Medulla oblongata (tissue), 1 donor: ENCODE data around the gene BORA.
A peak's percentile ranks its signal among the peaks of the same experiment; 100 is the strongest.
"Not testable (repeated sequence)": the region's sequence is repeated elsewhere in the genome, so short reads cannot be mapped to it uniquely, and the experiment has no call there.

Experiments
- DNase-seq: peaks from one replicate; pipeline ENCODE4 v3.0.0-alpha.2; 2015; ENCODE audit errors: extremely low spot score

The BORA gene

DNA sequence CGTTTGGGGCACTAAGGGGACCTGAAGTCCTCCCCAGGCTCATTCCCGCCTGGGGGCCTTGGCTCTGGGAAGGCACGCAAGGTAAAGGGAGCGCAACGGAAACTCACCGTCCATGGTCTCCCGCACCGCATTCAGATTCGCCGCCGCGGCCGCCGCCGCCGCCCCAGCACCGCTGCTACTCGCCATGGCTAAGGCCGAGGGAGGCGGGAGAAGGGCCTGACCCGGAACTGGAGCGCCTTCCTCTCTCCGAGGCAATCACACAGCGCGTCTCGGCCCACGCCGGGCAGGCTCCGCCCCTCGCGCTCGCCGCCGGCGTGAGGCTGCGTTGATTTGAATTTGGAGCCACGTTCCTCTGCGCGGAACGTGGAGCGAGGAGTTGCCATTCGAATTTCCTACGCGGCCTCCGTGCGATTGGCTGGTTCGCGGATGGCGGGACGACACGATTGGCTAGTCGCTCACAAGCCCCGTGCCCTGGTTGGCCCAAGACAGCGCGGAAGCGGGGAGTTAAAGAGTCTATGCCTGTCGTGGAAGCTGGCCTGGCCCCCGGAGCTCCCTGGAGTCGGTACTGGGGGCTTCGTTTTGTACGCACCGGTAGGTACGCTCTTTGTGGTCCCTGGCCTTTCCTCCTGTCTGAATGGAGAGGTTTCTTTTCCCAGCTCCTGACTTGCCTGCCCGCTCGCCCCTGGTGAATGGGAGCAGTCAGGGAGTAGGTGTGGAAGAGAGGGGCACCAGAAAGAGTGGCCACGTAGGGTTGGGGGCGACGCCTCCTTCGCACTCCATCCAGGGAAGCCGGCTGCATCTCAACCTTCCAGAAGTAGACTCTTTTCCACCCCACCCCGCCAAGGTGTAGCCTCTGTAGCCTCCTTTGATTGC lies at the start of gene BORA, which contains the start of gene MZT1:
Gene BORA, plus strand, starts transcription at position 507 of the 873 bp plus-strand sequence. CDS start 1,018 bp downstream, outside the sequence.
Gene MZT1, minus strand, starts transcription at position 213 of the 873 bp plus-strand sequence. Its CDS starts 27 bp downstream, at position 186.
- peak; percentile 96 for DNase-seq

DNA sequence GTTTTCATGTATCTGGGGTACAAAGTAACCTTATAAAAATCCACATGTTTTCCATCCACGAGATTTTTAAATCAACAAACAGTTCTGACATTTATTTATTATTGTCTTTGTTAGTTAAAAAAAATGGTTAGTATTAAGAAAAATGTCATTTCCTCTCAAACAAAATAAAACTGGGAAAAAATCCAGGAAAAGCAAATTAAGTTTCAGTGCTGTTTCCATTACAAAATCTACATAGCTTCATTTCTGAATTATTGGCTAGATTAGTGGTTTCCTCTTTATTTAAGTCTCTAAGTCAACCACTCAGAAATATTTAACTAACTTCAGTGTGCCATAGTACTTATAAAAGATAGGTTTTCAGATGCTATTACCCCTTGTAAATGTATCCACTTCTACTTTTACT lies 49.4 kb upstream of the BORA start:
- no peak for DNase-seq

DNA sequence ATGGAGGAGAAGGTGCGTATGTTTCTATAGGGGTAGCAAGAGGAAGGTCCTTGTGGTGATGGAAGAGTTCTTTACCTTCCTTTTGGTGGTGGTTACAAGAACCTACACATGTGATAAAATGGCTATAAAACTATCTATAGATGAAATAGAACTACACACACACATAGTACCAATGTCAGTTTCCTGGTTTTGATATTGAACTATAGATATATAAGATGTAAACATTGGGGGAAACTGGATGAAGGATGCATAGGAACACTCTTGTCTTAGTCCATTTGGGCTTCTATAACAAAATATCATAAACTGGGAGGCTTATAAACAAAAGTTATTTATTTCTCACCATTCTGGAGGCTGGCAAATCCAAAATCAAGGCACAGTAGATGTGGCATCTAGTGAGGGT lies 47.4 kb upstream of the BORA start:
- DNase-seq, result no peak

DNA sequence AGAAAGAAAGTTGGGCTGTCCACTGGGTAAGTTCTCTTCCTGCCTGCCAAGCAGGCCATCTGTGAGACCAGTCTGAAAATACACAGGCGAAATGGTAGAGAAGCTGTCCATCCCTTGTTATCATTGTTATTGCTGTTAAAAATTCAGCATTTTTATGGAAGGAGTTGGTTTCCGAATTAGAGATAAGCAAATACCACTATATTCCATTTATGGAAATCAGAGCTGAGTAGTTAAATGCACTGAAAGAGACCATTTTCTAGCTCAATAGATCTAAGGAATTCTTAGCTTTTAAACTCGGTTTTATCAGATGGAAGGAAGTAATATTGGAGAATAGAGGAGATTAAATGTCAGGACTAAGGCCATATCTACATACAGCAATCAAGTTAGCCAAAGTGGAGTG lies 41.0 kb upstream of the BORA start:
- no peak for DNase-seq

DNA sequence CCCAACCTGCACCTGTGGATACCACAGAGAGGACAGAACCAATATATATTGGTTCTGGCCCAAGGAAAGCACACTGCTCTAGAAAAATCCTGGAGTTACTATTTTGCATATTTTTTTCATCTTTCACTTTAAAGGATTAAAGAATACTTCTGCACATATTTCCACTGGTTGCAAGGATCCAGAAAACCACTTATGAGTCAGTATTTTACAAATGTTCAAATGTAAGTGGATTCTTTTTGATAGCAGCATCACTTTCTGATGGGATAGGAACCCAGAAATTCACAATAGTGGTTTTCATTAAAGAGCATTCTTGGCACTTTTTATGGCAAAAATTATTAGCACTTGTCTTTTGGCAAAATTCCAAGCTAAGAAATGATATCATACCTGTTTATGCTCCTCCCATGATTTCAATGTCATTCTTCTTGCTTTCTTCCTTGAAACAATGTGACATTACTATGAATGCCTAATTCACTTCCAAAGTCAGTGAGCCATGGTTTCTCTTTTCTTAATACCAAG lies 38.5 kb upstream of the BORA start:
- no peak for DNase-seq

DNA sequence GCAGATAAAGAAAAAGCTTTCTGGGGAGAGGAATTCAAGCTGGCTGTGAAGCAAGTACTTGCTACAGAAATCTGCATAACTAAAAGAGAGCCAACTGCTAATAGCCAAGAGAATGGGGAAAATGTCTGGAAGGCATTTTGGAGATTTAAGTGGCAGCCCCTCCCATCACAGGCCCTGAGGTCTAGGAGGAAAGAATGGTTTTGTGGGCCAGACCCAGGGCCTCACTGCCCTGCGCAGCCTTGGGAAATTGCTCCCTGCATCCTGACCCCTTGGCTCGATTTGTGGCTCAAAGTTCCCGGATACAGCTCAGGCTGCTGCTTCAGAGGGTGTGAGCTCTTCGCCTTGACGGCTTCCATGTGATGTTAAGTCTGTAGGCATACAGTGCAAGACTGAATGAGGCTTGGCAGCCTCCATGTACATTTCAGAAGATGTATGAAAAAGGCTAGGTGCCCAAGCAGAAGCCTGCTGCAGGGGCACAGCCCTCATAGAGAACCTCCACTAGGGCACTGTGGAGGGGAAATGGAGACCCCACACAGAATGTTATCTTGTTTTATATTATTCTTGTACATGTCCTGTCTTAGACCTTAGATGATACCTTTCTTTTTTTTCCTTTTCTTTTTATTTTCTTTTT lies 34.7 kb upstream of the BORA start:
- no peak for DNase-seq

DNA sequence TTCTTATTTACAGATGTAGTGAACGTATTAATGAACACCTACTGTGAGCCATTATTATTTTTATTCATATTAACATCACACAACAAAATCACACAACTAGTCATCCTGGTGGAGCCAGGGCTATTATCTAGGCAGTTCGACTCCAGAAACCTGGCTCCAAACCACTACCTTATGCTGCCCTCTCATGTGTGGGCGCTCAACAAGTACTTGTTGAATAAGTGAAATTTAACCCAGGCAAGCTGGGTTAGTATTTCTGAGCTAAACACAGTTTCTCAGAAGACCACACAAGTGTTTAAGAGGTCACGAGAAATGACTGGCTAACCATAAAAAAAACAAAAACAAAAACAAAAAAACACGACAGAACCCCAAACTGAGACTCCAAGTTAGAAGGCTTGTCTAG lies 33.9 kb upstream of the BORA start:
- DNase-seq, result no peak

DNA sequence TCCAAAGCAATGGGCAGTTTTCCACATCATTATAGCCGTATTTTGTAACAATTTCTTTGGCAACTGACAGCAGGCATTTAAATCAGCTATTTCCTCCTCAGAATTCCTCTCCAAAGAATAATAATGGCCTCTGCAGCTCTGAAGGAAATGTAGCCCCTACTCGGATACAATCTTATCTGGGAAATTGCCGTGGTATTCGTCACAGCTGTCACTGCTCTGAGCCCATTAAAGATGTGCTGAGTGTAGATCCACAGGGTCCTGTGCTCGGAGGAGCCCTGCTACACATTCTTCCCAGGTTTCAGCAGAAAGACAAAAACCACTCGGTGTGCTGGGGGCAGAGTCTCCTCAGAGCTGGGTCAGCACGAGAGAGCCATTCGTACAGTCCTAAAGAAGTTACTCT lies 33.4 kb upstream of the BORA start:
- DNase-seq, result no peak

DNA sequence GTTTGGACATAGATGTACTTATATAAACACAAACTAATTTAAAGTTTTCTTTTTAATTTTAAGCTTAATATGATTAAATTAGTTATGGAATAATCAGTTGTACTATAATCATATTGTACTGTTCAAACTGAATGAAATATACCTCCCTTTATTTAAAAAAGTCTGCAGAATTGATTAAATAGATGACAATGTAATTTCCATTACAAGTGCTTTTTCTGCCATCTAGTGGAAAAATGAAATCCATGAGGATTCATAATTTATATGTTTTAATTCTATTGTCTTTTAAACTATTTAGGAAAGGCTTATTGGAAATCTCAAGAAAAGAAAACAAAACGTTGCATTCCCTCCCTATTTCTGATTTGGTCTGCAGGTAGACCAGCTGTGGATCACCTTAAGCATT lies 31.1 kb upstream of the BORA start:
- DNase-seq, result no peak

DNA sequence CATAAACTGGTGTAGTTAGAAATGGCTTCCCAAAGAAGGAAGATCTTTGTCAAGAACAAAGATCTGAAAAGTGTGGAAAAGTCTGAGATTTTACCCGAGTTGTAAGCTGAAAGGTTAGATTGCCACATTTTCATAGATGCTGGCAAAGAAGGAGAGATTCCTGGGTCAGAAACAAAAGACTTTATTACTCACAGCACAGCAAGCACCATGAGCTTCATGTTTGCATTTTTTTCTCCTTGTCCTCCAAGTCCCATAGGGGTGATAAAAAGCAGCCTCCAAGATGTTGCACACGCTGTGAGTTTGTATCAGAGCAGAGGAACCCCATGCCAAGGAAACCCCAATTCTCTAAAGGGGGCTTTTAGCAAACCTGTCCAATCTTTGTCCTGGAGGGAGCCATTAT lies 29.6 kb upstream of the BORA start:
- no peak for DNase-seq

DNA sequence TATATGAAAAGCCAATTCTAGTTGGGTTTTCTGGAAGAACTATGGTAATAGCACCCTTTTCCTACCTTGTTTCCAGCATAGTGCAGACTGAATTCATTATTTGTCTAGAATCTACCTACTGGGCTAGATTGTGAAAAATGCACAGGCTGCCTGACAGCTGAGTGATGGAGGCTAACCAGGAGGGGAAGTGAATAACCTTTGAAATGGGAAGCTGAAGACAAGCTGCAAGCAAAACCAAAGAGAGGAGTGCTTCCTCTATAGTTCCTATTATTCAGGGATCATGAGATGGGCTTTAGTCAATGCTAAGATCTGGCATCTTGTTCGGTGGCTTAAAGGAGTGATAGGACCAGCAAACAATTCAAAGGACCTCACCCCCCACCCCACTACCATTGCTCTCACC lies 27.2 kb upstream of the BORA start:
- DNase-seq, result no peak

DNA sequence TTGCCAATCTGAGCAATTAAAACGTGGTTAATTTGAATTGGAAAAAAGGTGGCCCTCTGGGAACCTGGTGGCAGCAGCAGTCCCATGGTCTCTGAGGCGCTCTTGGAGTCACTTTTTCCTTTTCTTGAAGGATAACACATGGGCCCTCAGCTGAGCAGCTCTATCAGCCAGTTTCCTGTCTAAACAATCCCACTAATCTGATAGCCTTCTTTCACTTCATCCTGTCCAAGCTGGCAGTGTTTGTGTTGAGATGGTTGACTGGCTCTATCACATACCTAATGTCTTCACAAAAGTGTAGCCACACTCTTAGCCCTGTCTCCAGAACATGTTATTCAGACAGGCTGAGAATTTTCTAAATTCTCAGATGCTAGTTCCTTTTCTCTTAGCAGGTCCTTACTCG lies 10.9 kb upstream of the BORA start:
- DNase-seq, result no peak

DNA sequence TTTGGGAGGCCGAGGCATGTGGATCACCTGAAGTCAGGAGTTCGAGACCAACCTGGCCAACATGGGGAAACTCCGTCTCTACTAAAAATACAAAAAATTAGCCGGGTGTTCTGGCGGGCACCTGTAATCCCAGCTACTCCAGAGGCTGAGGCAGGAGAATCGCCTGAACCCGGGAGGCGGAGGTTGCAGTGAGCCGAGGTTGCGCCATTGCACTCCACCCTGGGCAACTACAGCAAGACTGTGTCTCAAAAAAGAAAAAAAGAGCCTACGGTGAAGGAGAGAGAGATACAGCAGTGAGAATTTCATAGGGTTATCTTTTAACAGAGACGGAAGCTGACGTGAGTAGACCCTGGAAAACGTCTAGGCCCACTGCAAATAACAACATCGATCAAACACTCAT lies 1.5 kb upstream of the BORA start:
- not testable (repeated sequence) for DNase-seq

DNA sequence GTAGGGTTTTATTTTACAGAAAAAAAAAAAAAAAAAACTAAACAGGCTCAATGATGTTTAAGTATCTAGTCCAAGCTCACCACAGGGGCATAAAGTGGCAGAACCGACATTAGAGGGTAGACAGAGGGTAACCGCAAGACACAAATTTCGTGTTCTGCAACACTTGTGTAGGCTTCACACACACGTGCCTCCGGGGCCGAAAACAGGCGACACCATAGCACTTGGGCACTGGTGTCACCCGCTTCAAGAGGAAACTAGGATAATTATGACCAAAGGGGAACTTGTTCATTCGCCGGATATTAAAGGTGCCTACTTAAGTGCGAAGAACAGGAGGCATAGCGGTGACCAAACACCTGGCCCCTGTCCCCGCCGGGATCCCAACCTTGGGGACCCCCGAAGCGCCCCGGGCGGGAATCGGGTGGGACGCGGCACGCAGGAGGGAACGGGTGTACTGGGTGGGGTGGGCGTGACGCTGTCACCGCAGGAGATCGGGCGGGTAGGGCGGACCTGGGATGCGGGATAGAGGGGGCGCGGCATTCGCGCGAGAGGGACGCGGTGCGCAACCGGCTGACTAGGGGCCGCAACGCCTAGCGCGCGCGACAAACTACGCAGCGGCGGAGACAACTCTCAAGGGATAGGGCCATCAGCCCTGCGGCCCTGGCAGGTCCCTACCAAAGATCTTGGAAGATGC lies 852 bp upstream of the BORA start:
- DNase-seq, result no peak

DNA sequence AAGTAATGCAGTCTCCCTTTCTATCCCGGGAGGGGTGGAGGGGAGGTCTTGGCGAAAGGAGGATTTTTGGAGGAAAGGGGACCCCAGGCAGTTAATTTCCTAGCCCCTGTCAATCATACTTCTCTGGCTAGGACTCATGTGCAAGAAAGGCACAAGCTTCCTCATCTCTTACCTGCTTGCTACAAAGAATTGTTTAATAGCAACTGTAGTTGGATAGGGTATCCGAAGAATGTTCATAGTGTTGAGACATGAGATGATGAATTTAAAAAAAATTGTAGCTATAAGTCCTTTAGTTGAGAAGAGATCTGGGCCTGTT lies 525 bp downstream of the BORA start:
- DNase-seq, result no peak

DNA sequence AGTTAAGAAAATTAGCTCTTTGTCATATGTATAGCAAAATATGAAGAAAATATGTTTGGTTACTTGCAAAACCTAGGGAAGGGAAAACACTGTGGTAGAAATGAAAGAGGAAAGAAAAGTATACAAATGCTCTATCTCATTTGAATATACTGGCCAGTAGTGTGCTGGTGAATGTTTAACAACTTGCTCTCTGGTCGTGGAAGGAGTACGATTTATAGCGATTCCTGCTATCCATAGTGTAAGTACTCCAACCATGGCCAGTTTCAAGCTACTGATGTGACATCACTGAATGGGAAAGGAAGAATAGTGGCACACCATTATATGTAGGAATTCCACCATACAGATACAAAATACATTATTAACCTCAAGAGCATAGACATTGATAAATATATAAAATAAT lies 9.3 kb downstream of the BORA start:
- DNase-seq, result no peak

DNA sequence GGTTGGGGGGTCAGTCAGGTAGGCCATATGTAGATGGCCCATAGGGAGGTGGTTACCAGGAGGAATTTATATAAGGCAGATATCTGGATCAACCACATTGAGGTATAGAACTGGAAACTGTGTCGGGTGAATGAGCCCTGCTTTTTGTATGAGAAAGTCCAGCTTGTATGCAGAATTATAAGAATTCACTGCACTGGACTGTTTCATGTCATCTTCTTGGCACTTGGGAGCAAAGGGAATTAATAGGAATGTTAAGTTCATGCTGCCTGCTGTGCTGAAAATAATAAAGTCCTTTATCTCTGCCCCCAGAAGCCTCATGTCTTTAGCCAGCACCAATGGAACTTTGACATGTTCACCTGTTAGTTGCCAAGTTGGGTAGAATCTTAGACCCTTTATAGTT lies 12.3 kb downstream of the BORA start:
- no peak for DNase-seq

DNA sequence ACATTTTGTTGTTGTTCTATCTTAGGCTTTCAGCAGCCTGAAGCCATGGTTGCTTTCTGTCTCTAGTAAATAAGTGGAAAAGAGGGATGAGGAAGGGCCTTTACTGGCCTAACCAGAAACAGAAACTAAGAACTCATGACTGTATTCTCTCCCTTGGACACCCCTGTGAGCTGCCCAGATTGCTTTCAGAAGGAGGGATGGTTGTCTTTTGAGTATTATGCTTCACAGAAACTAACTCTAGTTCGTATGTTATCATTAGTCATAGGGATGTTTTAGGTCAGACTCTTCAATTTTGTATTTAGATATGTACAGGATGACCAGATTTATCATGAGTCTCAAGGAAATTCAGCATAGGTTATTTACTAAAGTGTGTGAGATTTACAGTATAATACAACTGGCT lies 17.5 kb downstream of the BORA start:
- no peak for DNase-seq

DNA sequence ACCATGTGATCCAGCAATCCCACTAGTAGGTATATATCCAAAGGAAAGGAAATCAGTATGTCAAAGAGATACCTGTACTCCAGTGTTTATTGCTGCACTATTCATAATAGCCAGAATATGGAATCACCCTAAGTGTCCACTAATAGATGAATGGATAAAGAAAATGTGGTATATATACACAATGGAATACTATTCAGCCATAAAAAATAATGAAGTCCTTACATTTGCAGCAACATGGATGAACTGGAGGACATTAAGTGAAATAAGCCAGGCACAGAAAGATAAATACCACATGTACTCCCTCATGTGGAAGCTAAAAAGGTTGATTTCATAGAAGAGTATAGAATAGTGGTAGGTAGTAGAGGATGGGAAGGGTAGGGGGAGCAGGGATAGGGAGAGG lies 23.5 kb downstream of the BORA start:
- no peak for DNase-seq

DNA sequence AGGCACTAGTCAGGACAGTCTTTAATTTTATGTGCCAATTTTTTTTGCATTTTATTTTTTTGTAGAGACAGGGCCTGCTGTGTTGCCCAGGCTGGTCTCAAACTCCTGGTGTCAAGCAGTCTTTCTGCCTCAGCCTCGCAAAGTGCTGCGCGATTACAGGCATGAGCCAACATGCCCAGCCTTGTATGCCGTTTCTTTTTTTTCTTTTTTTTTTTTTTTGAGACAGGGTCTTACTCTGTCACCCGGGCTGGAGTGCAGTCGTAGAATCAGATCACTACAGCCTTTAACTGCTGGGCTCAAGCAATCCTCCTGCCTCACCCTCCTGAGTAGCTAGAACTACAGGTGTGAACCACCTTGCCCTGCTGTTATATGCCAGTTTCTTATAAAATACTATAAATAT lies 26.4 kb downstream of the BORA start:
- no peak for DNase-seq

DNA sequence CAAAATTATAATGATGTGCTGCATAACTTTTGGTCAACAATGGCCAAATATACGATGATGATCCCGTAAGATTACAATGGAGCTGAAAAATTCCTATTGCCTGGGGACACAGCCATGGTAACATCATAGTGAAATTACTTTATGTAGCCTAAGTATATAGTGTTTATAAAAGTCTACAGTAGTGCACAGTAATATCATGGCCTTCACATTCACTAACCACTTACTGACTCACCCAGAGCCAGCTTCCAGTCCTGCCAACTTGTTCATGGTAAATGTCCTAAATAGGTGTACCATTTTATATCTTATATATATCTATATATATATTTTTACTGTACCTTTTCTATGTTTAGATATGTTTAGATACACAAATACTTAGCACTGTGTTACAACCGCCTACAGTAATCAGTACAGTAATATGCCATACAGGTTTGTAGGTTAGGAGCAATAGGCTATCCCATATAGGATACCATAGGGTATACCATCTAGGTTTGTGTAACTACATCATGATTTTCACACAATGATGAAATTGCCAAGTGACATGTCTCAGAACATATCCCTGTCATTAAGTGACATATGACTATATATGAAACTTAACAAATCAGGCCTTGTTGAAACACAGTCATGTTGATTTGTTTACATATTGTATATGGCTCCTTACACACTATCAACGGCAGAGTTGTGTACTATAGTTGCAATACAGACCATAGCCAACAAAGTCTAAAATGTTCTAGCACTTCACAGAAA lies 30.2 kb downstream of the BORA start:
- DNase-seq, result no peak

DNA sequence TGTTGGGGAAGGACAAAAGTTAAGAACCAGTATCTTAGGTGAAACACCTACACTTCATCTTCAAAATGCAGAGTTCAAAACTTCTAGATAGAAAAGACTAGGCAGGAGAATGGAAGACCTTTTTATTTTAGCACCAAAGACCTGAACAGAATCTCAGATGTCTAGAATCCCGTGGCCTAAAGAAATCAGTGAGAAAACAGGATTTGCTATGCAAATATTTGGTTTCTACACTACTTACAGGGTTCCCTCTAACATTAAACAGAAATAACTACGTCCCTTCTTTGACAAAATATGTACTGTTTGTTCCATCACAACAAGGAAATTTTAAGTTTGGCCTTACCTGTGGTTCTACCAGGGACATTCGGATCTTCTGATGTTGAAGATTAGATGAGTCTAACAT lies 32.5 kb downstream of the BORA start:
- DNase-seq, result no peak
